Measurements from ENCODE around the gene PRDM5.

The PRDM5 gene

DNA sequence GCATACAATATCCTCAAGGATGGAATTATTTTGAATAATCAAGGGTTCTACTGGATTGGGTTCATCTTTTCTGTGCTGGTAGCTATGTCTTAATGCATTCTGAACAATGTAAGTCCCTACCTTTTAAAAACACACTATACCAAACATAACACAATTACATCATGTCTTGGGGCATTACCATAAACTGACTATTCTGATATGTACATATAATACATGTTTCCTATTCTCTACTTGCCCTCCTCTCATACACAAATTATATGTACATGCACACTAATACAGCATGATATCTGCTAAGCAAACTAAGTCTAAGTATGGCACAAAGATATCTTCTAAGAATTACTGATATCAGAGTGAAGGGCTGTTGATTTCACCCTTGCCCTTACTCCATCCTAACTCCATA is 147.1 kb downstream of the PRDM5 start:
- Histone ChIP-seq H3K36me3 (ENCODE audit: insufficient read depth, low read length) (no peaks in the 10 kb centered on the region), H3K27me3 (ENCODE audit: control insufficient read depth, insufficient read depth, low read length) (no peaks in the 10 kb centered on the region), H3K4me3 (ENCODE audit: low read length) (no peak overlapping the region), H3K4me2 (ENCODE audit: low read length) (no peak overlapping the region), H3K4me1 (ENCODE audit: control insufficient read depth, insufficient read depth, low read length) (no peaks in the 10 kb centered on the region), H3K9ac (ENCODE audit: low read depth, low read length) (no peak overlapping the region), H3K9me3 (replicated peaks; ENCODE audit: low read length) (no peaks in the 10 kb centered on the region)

DNA sequence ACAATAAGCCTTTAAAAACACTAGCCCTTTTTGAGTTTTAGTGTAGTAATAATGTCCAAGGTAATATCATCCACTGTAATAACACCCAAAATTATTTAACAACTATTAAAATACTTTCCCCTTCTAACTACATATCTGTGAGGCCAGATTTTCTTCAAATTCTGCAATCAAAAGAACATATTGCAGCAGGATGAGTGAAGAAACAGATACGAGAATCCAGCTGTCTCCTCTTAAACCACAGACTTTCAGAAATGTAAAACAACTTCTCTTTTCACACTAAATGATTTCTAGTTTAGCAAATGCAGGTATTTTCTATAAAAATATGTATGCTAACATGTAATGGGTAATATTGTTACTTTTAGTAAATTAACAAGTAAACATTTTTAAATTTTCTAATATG is 148.9 kb downstream of the PRDM5 start:
- Histone ChIP-seq H3K4me3 (ENCODE audit: low read length) (no peak overlapping the region), H3K9ac (ENCODE audit: low read depth, low read length) (no peak overlapping the region), H3K36me3 (ENCODE audit: insufficient read depth, low read length) (no peaks in the 10 kb centered on the region), H3K4me2 (ENCODE audit: low read length) (no peak overlapping the region), H3K27me3 (ENCODE audit: control insufficient read depth, insufficient read depth, low read length) (no peaks in the 10 kb centered on the region), H3K9me3 (replicated peaks; ENCODE audit: low read length) (no peaks in the 10 kb centered on the region), H3K4me1 (ENCODE audit: control insufficient read depth, insufficient read depth, low read length) (peaks cover 4% of the 10 kb centered on the region)

DNA sequence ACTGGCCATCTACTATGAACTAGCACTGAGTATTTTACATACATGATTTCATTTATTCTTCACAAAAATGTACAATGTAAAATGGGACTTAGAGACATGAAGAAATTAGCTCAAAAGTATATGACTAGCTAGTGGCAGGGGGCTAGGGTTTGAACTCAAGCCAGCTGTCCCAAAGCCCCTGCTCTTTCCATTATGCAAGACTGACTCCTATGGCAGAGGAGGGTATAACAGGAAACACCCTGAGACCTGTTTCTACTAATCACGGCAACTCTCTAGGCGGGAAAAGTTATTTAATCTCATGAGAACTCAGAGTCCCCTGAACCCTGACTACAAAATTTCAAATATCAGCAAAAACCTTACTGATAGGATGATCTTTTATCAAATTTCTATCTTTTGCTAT is 150.6 kb downstream of the PRDM5 start:
- H3K4me1 ChIP-seq (ENCODE audit: control insufficient read depth, insufficient read depth, low read length), result peaks cover 4% of the 10 kb centered on the region
- no peak overlapping the region for H3K9ac ChIP-seq (ENCODE audit: low read depth, low read length)
- H3K4me2 ChIP-seq (ENCODE audit: low read length), result no peak overlapping the region
- H3K9me3 ChIP-seq (replicated peaks; ENCODE audit: low read length), result no peaks in the 10 kb centered on the region
- H3K27me3 ChIP-seq (ENCODE audit: control insufficient read depth, insufficient read depth, low read length), result no peaks in the 10 kb centered on the region
- no peaks in the 10 kb centered on the region for H3K36me3 ChIP-seq (ENCODE audit: insufficient read depth, low read length)
- H3K4me3 ChIP-seq (ENCODE audit: low read length), result no peak overlapping the region

DNA sequence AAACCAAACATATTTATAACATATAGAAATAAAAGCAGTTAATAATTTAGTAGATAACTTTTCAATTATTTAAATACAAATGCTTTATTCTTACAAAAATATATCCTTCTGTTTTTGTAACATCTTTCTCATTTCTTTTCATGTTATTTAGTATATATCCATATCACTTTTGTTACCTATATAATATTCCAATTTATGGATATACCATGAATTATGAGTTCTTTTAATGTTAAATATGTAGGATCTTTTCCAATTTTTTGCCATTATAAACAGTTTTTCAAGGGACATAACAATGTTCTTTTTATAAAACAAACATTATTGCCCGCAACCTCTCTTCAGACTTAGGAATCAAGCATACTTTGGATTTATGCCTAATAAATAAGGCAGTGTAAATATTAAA is 151.6 kb downstream of the PRDM5 start:
- Histone ChIP-seq H3K4me2 (ENCODE audit: low read length) (no peak overlapping the region), H3K36me3 (ENCODE audit: insufficient read depth, low read length) (no peaks in the 10 kb centered on the region), H3K9me3 (replicated peaks; ENCODE audit: low read length) (no peaks in the 10 kb centered on the region), H3K4me3 (ENCODE audit: low read length) (no peak overlapping the region), H3K27me3 (ENCODE audit: control insufficient read depth, insufficient read depth, low read length) (no peaks in the 10 kb centered on the region), H3K9ac (ENCODE audit: low read depth, low read length) (no peak overlapping the region), H3K4me1 (ENCODE audit: control insufficient read depth, insufficient read depth, low read length) (peaks cover 4% of the 10 kb centered on the region)

DNA sequence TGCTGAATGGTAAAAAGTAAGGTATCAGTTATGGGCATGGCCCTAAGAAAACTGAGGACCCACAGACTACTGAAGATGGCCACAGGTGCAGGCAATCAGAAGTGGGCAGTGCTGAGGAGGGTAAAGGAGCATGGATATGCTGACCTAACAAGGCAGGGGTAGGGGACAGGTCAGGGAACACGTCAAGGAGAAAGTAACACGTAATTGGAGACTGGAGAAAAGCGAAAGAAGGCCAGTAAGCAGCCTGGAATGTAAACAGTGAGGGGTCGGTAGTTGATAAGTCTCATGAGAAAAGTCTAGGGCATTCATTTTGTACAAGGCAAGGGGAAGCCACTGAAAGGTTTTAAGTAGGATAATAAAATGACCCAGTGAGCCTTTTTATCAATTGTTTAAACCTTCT is 153.3 kb downstream of the PRDM5 start:
- Histone ChIP-seq H3K9me3 (replicated peaks; ENCODE audit: low read length) (no peaks in the 10 kb centered on the region), H3K27me3 (ENCODE audit: control insufficient read depth, insufficient read depth, low read length) (no peaks in the 10 kb centered on the region), H3K9ac (ENCODE audit: low read depth, low read length) (no peak overlapping the region), H3K4me1 (ENCODE audit: control insufficient read depth, insufficient read depth, low read length) (peaks cover 4% of the 10 kb centered on the region), H3K4me3 (ENCODE audit: low read length) (no peak overlapping the region), H3K4me2 (ENCODE audit: low read length) (no peak overlapping the region), H3K36me3 (ENCODE audit: insufficient read depth, low read length) (no peaks in the 10 kb centered on the region)

DNA sequence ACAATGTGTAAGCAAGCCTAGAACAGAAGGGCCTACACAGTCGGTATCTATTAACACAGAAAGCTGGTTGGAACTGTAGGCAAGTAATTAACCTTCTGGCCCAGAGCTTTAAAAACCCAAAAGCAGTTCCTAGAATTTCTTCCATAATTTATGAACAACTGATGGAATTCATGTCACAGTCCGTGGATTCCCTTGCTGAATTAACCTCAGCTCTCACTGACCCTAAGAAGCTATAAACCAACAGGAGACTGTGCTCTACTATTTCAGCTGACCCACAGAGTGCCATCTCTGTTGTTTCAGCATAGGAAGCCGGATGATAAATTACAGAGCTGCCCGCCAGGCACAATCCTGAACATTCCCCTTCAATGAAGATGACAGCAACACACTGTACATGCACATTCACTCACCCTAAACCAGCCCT is 157.3 kb downstream of the PRDM5 start:
- Histone ChIP-seq H3K4me3 (ENCODE audit: low read length) (no peak overlapping the region), H3K4me1 (ENCODE audit: control insufficient read depth, insufficient read depth, low read length) (peaks cover 4% of the 10 kb centered on the region), H3K9ac (ENCODE audit: low read depth, low read length) (no peak overlapping the region), H3K4me2 (ENCODE audit: low read length) (no peak overlapping the region), H3K9me3 (replicated peaks; ENCODE audit: low read length) (no peaks in the 10 kb centered on the region), H3K27me3 (ENCODE audit: control insufficient read depth, insufficient read depth, low read length) (no peaks in the 10 kb centered on the region), H3K36me3 (ENCODE audit: insufficient read depth, low read length) (no peaks in the 10 kb centered on the region)

DNA sequence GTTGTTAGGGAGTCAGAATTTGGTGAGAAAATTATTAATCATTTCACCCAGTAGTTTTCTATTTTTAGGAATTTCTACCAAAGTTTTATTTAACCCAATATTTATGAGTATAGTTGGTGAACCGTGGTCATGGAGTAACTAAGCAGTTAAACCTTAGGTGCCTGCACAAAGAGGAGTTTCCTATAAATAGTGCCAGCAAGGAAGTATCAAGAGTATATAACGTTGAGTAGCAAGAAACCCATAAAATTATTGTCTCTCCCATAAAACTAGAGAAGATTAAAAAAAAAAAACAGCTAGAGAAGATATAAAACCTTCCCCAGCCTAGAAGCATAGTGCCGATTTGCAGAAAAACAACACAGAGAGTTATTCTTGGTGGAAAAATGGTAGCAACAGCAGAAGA is 158.9 kb downstream of the PRDM5 start:
- no peak overlapping the region for H3K4me3 ChIP-seq (ENCODE audit: low read length)
- no peaks in the 10 kb centered on the region for H3K27me3 ChIP-seq (ENCODE audit: control insufficient read depth, insufficient read depth, low read length)
- H3K4me2 ChIP-seq (ENCODE audit: low read length), result no peak overlapping the region
- H3K4me1 ChIP-seq (ENCODE audit: control insufficient read depth, insufficient read depth, low read length), result no peaks in the 10 kb centered on the region
- no peaks in the 10 kb centered on the region for H3K9me3 ChIP-seq (replicated peaks; ENCODE audit: low read length)
- H3K9ac ChIP-seq (ENCODE audit: low read depth, low read length), result no peak overlapping the region
- H3K36me3 ChIP-seq (ENCODE audit: insufficient read depth, low read length), result no peaks in the 10 kb centered on the region

DNA sequence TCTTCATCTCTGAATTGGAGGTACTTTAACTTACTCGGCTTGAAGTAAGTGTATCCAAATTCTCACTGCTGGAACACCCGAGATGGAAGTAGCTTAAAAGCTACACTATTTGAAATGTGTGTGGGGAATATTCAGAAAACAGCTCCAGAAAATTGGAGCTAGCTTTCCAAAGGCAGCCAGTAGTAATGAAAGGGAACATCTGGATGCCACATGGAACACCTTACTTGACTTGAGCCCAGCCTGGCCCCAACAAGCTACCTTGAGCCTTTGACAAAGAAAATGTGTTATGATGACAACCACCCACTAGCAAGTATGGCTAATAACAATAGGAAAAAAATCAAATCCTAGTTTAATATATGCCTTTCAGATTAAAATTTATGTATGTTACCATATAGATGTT is 161.5 kb downstream of the PRDM5 start:
- Histone ChIP-seq H3K4me1 (ENCODE audit: control insufficient read depth, insufficient read depth, low read length) (no peaks in the 10 kb centered on the region), H3K9me3 (replicated peaks; ENCODE audit: low read length) (no peaks in the 10 kb centered on the region), H3K27me3 (ENCODE audit: control insufficient read depth, insufficient read depth, low read length) (no peaks in the 10 kb centered on the region), H3K4me3 (ENCODE audit: low read length) (no peak overlapping the region), H3K9ac (ENCODE audit: low read depth, low read length) (no peak overlapping the region), H3K4me2 (ENCODE audit: low read length) (no peak overlapping the region), H3K36me3 (ENCODE audit: insufficient read depth, low read length) (no peaks in the 10 kb centered on the region)

DNA sequence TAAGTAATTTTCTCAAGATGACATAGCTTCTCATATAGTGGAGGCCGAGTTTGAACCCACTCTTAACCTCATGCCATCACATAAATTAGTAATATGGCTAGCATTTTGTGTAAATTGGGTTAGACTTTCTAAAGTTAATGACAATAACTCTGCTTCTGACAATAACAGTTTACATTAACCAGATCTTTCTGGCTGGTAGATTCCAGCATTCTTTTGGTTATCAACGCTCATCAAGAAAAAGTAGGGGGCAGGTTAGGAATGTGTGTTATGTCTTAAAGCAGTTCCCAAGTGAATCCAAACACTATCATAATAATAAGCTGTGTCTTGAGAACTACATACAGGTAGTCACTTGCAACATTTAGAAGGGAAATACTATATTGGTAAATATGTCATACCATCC is 162.5 kb downstream of the PRDM5 start:
- Histone ChIP-seq H3K9ac (ENCODE audit: low read depth, low read length) (no peak overlapping the region), H3K36me3 (ENCODE audit: insufficient read depth, low read length) (no peaks in the 10 kb centered on the region), H3K27me3 (ENCODE audit: control insufficient read depth, insufficient read depth, low read length) (no peaks in the 10 kb centered on the region), H3K9me3 (replicated peaks; ENCODE audit: low read length) (no peaks in the 10 kb centered on the region), H3K4me3 (ENCODE audit: low read length) (no peak overlapping the region), H3K4me2 (ENCODE audit: low read length) (no peak overlapping the region), H3K4me1 (ENCODE audit: control insufficient read depth, insufficient read depth, low read length) (no peaks in the 10 kb centered on the region)

DNA sequence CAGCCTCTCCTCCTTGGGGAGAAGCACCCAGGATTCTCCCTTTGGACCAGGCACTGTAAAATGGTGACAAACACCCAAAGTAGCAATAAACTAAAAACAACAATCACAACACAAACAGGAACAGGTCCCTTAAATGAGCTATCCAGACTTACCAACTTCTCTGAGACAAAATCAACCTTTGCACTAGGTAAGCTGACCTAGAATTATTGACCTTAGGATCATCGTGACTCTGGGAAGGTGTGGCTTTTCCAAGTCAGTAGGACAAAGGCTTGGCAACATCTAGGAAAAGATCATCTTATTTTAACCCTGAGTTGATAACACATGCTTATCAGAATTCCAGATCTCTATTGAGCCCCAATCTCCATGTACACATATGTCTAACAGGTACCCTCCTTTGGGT is 166.7 kb downstream of the PRDM5 start:
- H3K9me3 ChIP-seq (replicated peaks; ENCODE audit: low read length), result no peaks in the 10 kb centered on the region
- H3K4me3 ChIP-seq (ENCODE audit: low read length), result no peak overlapping the region
- H3K36me3 ChIP-seq (ENCODE audit: insufficient read depth, low read length), result no peaks in the 10 kb centered on the region
- no peaks in the 10 kb centered on the region for H3K27me3 ChIP-seq (ENCODE audit: control insufficient read depth, insufficient read depth, low read length)
- no peak overlapping the region for H3K4me2 ChIP-seq (ENCODE audit: low read length)
- H3K9ac ChIP-seq (ENCODE audit: low read depth, low read length), result no peak overlapping the region
- H3K4me1 ChIP-seq (ENCODE audit: control insufficient read depth, insufficient read depth, low read length), result no peaks in the 10 kb centered on the region

DNA sequence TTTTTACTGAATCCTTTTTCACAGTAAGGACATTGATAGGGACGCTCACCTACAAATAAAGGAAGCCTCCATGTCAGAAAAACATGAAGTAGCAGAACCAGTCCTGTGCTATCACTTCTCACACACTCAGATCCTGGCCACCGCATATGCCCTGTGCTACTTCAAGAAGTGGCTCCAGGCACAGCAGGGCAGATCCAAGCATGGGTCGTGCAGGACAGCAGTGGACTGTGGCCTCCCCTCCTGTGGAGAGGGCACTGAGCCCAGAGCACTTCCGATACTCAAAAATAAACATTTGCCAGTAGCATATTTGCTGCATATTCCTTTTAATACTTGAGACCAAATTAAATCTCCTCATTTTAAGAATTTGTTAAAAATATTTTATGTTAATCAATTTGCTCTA is 167.9 kb downstream of the PRDM5 start:
- Histone ChIP-seq H3K9ac (ENCODE audit: low read depth, low read length) (no peak overlapping the region), H3K4me3 (ENCODE audit: low read length) (no peak overlapping the region), H3K36me3 (ENCODE audit: insufficient read depth, low read length) (no peaks in the 10 kb centered on the region)

DNA sequence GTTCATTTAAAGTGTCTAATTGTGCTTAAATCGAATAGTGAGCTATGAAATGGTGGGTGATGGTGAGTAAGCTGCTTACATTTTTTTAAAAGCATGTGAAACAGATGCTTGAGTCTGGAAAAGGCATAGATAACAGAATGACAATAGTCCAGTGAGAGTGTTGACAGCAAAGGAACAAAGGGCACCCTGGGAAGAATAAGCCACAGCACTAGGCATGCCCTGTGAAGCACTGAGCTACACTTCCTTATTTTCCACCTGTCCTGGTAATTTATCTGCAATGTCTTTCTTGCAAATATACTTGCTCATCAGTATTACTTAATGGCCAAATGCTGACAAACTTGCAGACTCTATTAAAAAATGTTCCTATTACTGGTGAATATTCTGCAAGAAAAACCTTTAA is 168.7 kb downstream of the PRDM5 start:
- H3K9ac ChIP-seq (ENCODE audit: low read depth, low read length), result no peak overlapping the region
- no peaks in the 10 kb centered on the region for H3K4me1 ChIP-seq (ENCODE audit: control insufficient read depth, insufficient read depth, low read length)
- H3K9me3 ChIP-seq (replicated peaks; ENCODE audit: low read length), result no peaks in the 10 kb centered on the region
- H3K4me2 ChIP-seq (ENCODE audit: low read length), result no peak overlapping the region
- H3K4me3 ChIP-seq (ENCODE audit: low read length), result no peak overlapping the region
- H3K36me3 ChIP-seq (ENCODE audit: insufficient read depth, low read length), result no peaks in the 10 kb centered on the region
- no peaks in the 10 kb centered on the region for H3K27me3 ChIP-seq (ENCODE audit: control insufficient read depth, insufficient read depth, low read length)

More for the DNA sequence above, 167.9 kb downstream of the PRDM5 start:
- no peaks in the 10 kb centered on the region for H3K4me1 ChIP-seq (ENCODE audit: control insufficient read depth, insufficient read depth, low read length)
- no peaks in the 10 kb centered on the region for H3K9me3 ChIP-seq (replicated peaks; ENCODE audit: low read length)
- H3K27me3 ChIP-seq (ENCODE audit: control insufficient read depth, insufficient read depth, low read length), result no peaks in the 10 kb centered on the region
- no peak overlapping the region for H3K4me2 ChIP-seq (ENCODE audit: low read length)

DNA sequence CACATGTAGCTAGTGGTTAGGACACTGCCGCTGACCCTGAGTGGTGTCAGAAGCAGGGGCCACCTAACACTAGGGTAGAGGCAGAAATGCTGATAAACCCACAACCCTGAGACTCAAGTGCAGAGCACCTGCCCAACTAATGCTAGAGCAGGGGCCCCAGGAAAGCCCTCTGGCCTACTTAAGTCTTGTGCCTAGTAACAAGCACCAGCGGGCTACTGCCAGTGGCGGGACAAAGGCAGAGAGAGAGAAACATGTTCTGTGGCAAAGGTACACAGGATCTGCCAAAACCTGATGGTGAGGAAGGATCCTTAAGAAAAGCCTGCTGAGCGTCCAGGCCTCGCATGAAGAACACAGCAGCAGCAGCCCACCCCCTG is 172.4 kb downstream of the PRDM5 start:
- H3K4me3 ChIP-seq (ENCODE audit: low read length), result no peak overlapping the region
- H3K4me1 ChIP-seq (ENCODE audit: control insufficient read depth, insufficient read depth, low read length), result no peaks in the 10 kb centered on the region
- H3K9ac ChIP-seq (ENCODE audit: low read depth, low read length), result no peak overlapping the region
- no peaks in the 10 kb centered on the region for H3K27me3 ChIP-seq (ENCODE audit: control insufficient read depth, insufficient read depth, low read length)
- H3K4me2 ChIP-seq (ENCODE audit: low read length), result no peak overlapping the region
- no peaks in the 10 kb centered on the region for H3K36me3 ChIP-seq (ENCODE audit: insufficient read depth, low read length)
- no peaks in the 10 kb centered on the region for H3K9me3 ChIP-seq (replicated peaks; ENCODE audit: low read length)

Measured in skeletal muscle satellite cell (primary cell).